Activated naive CD8-positive, alpha-beta T cell treated with anti-CD3 and anti-CD28 coated beads, Interleukin-2, amount 50 U/mL, for 24 hours (primary cell): ENCODE measurements around the gene ROGDI.

Experiments
- ATAC-seq: fragments of 150-1000 bp; cut with Tn5 transposase; one replicate; pipeline ENCODE4 v1.10.0; 2021
- DNase-seq: peaks from one replicate; pipeline ENCODE4 v3.0.0; 2021
- H3K27ac Mint-ChIP-seq: one replicate; pipeline ENCODE4 v1.8.0; 2021; ENCODE audit warnings: mild to moderate bottlenecking, mixed read lengths
- H3K27me3 Mint-ChIP-seq: one replicate; pipeline ENCODE4 v1.8.0; 2021; ENCODE audit warnings: mixed read lengths
- H3K36me3 Mint-ChIP-seq: one replicate; pipeline ENCODE4 v1.8.0; 2021; ENCODE audit warnings: low read depth, mixed read lengths
- H3K4me1 Mint-ChIP-seq: one replicate; pipeline ENCODE4 v1.8.0; 2021; ENCODE audit warnings: mixed read lengths
- H3K4me3 Mint-ChIP-seq: one replicate; pipeline ENCODE4 v1.8.0; 2021; ENCODE audit warnings: mild to moderate bottlenecking, moderate library complexity, mixed read lengths
- H3K9me3 Mint-ChIP-seq: one replicate; pipeline ENCODE4 v1.8.0; 2021; ENCODE audit warnings: mixed read lengths

Gene ROGDI

DNA sequence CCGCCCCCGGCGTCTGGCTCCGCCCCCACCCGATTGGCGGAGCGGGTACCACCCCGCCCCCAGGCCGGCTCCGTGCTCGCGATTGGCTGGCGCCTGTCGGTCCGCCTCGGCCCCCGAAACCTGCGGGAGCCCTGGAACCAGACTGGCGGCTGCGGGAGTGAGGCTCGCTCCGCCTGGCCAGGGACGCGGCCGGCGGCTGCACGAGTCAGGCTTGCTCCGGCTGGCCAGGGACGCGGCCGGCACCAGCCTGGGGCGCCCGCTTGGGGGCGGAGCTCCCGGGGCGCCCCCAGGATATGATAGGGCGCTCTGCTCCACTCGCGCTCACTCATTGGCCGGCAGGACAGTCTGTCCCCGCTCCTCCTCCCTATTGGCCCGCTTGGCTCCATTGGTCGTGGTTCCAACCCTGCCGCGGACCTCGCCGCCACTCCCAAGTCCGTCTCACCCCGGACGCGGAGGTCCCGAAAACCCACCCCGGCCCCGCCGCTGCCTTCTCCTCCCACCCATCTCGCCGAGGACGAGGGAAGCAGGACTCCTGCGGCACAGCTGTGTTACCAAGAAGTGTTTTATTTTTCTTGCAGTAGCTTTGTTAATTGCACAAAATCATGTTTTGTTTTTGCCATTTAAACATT, 340 bp upstream of the ROGDI start:
- peaks cover 19% of the 10 kb centered on the region for H3K36me3 Mint-ChIP-seq
- peak; percentile 98 for ATAC-seq
- H3K4me1 Mint-ChIP-seq = peaks cover 7% of the 10 kb centered on the region
- no peak overlapping the region for H3K27ac Mint-ChIP-seq
- peak; percentile 91 for DNase-seq
- peak overlapping the region; percentile 75 for H3K4me3 Mint-ChIP-seq
- no peaks in the 10 kb centered on the region for H3K9me3 Mint-ChIP-seq
- no peaks in the 10 kb centered on the region for H3K27me3 Mint-ChIP-seq

DNA sequence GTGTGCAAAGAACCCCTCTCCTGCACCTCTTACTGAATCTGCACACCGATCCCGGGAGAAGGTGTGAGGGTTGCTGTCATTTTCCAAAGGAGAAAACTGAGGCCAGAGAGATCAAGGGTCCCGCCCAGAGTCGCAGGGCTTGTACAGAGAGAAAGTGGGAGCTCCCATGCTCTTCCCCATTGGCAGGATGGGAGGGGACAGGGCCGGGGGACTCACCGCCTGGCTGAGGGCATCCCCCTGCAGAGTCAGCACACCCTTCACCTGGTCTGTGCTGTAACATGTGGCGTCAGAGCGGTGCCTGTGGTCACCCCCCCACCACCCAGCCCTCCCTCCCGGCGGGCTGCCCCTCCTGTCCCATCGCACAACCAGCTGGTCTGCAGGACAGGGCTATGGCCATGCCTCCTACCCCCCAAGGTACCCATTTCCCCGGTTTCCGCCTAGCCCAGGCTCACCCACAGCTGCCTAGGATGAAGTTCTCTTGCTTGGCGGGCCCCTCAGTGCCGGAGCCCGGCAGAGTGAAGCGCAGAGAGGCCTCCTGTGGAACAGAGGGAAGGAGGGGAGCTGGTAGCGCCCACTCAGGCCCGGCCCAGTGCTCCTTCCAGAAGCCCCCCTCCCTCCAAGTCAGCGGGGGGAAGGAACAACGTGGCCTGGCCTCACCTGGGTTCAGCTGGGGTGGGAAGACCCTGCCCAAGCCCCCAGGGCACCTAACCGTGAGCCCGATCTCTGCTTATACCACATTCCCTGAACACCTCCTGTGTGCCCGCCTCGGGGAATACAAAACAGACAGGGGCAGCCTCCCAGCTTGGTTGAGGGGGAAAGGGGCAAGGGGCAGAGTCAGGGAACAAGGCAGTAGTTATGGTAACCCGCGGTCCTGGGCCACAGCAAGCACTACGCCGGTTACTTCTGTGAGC, 1.1 kb downstream of the ROGDI start:
- Mint-ChIP-seq H3K27me3 (no peaks in the 10 kb centered on the region), H3K9me3 (no peaks in the 10 kb centered on the region), H3K27ac (no peak overlapping the region), H3K4me3 (peak overlapping the region; percentile 75), H3K36me3 (peaks cover 11% of the 10 kb centered on the region), H3K4me1 (peaks cover 7% of the 10 kb centered on the region)
- DNase-seq (no peak), ATAC-seq (no peak)

DNA sequence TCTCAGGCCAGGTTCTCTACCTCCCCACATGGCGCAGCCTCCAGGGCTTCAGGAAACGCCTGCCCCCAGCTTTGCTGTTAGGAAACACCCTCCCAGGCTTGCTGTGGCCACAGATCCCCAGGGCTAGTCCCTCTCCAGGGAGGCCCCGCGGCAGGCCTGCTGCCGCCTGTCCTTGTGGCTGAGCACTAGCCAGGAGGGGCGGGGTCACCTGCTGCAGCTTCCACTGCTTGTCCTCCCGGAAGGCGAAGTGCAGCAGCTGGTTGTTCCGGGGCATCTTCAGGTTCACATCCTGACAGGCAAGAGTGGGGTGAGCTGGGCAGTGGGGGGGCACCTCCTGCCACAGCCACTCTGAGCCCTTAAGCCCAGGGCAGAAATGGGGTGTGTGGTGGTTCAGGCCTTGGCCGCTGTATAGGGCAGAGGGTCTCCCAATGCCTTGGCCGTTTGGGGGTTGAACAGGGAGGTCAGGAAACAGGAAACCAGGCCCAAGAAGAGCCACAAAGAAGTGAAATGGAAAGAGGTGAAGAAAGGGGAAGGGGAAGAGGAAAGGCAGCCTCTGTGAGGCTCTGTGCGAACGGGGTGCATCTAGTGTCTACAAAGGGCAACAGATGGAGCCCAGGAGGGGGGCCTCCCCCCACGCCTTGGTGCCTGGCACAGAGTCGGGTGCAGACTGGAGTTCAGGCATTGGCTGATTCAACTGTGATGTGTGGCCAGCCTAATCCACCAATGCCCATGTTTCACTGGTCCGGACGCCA, 2.0 kb downstream of the ROGDI start:
- H3K9me3 Mint-ChIP-seq = no peaks in the 10 kb centered on the region
- DNase-seq (no peak), ATAC-seq (no peak)
- peaks cover 10% of the 10 kb centered on the region for H3K36me3 Mint-ChIP-seq
- H3K27ac Mint-ChIP-seq = no peak overlapping the region
- no peaks in the 10 kb centered on the region for H3K27me3 Mint-ChIP-seq
- no peak overlapping the region for H3K4me3 Mint-ChIP-seq
- H3K4me1 Mint-ChIP-seq = peaks cover 7% of the 10 kb centered on the region

DNA sequence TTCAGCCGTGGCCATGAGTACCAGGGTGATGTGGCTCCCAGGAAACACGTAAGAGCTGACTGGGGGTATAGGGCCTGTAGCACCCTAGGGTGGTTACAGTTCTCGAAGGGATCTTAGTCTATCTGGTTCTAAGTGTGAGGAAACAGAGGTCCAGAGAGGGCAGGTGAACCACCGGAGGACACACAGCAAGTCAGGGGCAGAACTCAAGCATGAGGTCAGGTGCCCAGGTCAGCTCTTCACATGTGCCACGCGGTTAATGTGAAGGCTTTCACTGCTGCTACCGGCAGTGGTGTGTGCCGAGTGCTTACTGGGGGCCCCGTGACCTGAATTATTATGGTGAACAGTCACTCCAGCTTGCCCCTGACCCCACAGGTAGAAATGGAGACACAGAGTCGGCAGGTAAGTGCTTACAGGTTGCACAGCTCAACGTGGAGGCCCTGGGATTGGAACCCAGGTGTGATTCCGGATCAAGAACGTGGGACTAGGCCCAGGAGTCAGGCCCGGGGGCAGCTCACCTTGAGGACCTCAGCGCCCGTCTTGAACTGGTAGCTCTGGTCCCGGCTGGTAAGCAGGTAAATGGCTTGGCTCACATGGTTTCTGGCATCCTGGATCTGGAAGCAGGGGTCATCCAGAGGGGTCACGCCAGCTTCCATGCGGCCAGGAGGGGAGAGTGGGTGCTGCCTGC, 3.1 kb downstream of the ROGDI start:
- Mint-ChIP-seq H3K9me3 (no peaks in the 10 kb centered on the region), H3K4me3 (no peak overlapping the region), H3K36me3 (peaks cover 4% of the 10 kb centered on the region), H3K4me1 (peaks cover 7% of the 10 kb centered on the region), H3K27ac (no peak overlapping the region), H3K27me3 (no peaks in the 10 kb centered on the region)
- ATAC-seq (no peak), DNase-seq (no peak)

DNA sequence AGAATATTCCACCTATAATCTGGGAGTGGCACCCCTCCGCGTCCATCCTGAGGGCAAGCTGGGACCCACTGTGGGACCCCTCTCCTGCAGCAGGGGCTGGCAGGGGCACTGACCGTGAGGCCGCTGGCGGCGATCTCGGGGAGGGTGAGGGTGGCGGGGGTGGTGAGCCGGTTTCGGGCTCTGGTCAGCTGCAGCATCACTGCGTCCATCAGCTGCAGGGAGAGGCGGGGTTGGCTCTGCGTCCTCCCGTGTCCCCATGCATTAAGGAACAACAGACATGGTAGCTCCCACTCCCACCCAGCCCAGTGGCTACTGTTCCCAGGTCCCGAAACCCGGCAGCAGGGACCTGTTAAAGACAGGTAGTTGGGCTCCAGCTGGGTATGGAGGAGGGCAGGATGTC, 4.0 kb downstream of the ROGDI start:
- H3K27ac Mint-ChIP-seq = no peak overlapping the region
- H3K36me3 Mint-ChIP-seq = no peaks in the 10 kb centered on the region
- no peaks in the 10 kb centered on the region for H3K9me3 Mint-ChIP-seq

DNA sequence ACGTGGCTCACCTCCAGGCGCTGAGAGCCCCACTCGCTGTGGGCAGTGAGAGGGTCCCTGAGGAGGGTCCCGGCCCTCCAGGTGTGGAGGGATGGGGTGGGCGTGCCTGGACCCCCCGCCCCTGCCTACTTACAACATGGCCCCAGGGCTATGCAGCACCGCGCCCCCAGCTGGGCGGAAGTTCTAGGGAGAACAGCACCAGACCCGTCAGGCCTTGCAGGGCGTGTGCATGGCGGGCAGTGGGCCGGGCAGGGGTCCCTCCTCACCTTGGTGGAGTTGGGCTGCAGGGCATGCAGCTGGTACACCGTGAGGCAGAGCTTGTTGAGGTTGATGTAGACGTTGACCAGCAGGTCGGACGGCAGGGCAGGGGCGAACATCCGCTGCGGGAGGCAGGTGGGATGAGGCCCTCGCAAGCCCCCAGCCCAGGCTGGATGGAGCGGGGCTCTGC, 4.6 kb downstream of the ROGDI start:
- Mint-ChIP-seq H3K36me3 (no peaks in the 10 kb centered on the region), H3K4me3 (no peak overlapping the region), H3K4me1 (peaks cover 7% of the 10 kb centered on the region), H3K27ac (no peak overlapping the region), H3K27me3 (no peaks in the 10 kb centered on the region), H3K9me3 (no peaks in the 10 kb centered on the region)
- ATAC-seq (no peak), DNase-seq (no peak)

More for the DNA sequence above, 4.0 kb downstream of the ROGDI start:
- DNase-seq = no peak
- Mint-ChIP-seq H3K4me1 (peaks cover 7% of the 10 kb centered on the region), H3K4me3 (no peak overlapping the region), H3K27me3 (no peaks in the 10 kb centered on the region)
- no peak for ATAC-seq

DNA sequence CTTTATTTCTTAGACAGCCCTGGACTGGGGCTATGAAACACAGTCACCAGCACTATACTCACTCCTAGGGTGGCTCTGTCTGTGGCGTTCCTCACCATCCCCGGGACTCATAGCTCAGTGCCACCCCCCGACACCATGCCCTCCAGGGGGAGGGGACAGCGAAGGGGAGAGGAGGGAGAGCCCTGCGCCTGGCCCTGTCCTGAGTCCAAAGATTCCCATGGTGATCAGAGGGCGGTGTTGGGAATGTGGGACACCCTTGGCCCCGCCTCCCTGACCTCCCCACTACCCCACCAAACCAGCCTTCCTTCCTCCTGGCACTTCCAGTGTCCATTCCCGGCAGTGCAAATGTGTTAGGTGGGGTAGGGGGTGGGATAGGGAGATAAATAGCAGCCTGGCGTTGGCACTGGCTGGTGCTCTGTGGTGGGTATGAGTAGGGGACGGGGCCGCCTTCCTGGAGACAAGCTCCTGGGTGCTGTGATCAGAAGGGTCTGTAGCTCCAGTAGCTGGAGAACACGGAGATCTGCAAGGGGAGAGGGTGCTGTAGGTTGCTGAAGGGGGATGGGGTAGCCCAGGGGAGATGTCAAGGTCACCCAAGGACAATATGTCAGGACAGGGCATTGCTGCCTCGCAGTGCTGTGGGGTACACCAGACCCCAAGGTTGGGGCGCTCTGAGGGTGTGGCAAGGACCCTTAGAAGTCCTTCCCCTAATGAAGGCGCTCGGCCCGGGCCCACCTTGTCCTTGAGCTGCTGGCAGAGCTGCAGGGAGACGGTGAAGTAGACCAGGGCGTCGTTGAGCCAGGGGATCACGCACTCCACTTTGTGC, 5.2 kb downstream of the ROGDI start:
- DNase-seq (no peak), ATAC-seq (no peak)
- no peak overlapping the region for H3K4me3 Mint-ChIP-seq
- H3K4me1 Mint-ChIP-seq = peaks cover 7% of the 10 kb centered on the region
- no peak overlapping the region for H3K27ac Mint-ChIP-seq
- H3K9me3 Mint-ChIP-seq = no peaks in the 10 kb centered on the region
- H3K36me3 Mint-ChIP-seq = no peaks in the 10 kb centered on the region
- H3K27me3 Mint-ChIP-seq = no peaks in the 10 kb centered on the region

DNA sequence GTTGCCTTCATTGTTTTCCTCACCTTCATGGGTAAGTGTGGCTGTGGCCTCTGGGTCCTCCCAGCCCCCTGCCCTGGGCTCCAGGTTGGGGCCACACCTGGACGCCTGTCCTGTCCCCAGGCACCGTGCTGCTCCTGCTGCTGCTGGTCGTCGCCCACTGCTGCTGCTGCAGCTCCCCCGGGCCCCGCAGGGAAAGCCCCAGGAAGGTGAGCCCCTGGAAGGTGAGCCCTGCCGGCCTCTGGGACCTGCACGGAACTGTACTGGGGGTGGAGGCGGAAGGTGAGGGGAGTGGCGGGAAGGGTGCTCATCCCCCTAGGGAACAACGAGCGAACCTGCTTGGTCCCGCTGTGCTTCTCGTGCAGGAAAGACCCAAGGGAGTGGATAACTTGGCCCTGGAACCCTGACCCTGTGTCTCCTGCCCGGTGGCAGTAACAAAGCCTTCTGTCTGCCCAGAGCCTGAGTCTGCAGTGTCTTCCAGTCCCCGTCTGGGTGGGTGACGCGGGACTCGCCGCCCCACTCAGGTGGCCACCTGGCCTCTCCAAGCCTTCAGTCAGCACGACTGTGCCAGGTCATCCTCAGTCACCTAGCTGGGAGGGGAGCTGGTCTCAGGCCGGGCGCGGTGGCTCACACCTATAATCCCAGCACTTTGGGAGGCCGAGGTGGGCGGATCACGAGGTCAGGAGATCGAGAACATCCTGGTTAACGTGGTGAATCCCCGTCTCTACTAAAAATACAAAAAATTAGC, 6.4 kb downstream of the ROGDI start:
- no peak overlapping the region for H3K27ac Mint-ChIP-seq
- no peaks in the 10 kb centered on the region for H3K27me3 Mint-ChIP-seq
- H3K4me3 Mint-ChIP-seq = no peak overlapping the region
- no peak for DNase-seq
- no peaks in the 10 kb centered on the region for H3K36me3 Mint-ChIP-seq
- peaks cover 7% of the 10 kb centered on the region for H3K4me1 Mint-ChIP-seq
- ATAC-seq = no peak
- H3K9me3 Mint-ChIP-seq = no peaks in the 10 kb centered on the region

DNA sequence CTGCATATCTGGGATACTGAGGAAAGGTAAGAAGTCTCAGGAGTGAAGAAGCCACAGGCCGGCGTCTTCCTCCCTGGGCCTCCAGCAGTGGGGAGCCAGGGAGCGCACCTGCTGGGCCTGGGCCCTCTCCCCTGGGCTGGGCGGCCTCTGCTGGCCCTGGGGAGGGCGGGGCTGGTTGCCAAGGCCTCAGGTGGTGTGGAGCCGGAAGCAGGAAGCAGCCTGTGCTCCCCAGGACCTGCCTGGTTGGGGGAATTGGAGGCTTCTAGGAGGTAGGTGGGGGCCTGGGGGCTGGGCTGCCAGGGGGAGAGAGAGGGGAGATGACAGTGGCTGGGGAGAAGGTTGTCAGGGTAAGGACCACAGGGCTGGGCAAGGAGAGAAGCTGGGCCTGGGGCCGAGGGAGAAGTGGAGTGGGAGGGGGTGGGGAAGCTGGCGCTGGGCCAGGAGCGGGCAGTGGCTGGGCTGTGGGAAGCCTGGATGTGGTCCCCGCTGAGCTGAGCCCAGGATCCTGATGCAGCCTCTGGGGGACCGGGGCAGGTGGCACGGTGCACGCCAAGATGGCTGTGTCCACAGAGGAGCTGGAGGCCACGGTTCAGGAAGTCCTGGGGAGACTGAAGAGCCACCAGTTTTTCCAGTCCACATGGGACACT, 7.1 kb downstream of the ROGDI start, which contains the start of gene SMIM22:
TSS of gene SMIM22 (plus strand) at position 189 of the 647 bp plus-strand sequence. CDS start at position 555, 366 bp downstream.
- ATAC-seq (no peak), DNase-seq (no peak)
- Mint-ChIP-seq H3K27ac (no peak within 1 kb of the TSS), H3K9me3 (no peaks in the 10 kb centered on the region), H3K4me1 (peaks cover 2% of the 10 kb centered on the region), H3K4me3 (no peak within 1 kb of the TSS), H3K27me3 (peaks cover 1% of the 10 kb centered on the region), H3K36me3 (no peaks in the 10 kb centered on the region)

DNA sequence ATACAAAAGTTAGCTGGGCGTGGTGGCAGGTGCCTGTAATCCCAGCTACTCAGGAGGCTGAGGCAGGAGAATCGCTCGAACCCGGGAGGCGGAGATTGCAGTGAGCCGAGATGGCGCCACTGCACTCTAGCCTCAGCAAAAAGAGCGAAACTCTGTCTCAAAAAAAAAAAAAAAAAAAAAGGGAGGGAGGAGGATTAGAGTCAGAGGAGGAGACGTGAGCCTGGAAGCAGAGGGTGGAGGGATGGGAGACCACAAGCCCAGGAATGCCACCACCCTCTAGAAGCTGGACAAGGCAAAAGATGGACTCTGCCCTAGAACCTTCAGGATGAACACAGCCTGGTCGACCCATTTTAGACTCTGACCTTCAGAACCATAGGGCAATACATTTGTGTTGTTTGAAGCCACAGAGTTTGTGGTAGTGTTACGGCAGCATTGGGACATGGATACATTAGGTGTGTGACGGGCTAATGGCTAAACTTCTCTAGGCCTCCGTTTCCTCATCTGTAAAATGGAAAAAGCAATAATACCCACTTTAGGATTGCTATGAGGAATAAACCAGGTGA, 9.4 kb downstream of the ROGDI start:
- peaks cover 1% of the 10 kb centered on the region for H3K27me3 Mint-ChIP-seq
- H3K4me1 Mint-ChIP-seq = no peaks in the 10 kb centered on the region
- H3K36me3 Mint-ChIP-seq = no peaks in the 10 kb centered on the region
- H3K4me3 Mint-ChIP-seq = no peak overlapping the region
- H3K9me3 Mint-ChIP-seq = no peaks in the 10 kb centered on the region
- H3K27ac Mint-ChIP-seq = no peak overlapping the region
- no peak for DNase-seq
- ATAC-seq = no peak

DNA sequence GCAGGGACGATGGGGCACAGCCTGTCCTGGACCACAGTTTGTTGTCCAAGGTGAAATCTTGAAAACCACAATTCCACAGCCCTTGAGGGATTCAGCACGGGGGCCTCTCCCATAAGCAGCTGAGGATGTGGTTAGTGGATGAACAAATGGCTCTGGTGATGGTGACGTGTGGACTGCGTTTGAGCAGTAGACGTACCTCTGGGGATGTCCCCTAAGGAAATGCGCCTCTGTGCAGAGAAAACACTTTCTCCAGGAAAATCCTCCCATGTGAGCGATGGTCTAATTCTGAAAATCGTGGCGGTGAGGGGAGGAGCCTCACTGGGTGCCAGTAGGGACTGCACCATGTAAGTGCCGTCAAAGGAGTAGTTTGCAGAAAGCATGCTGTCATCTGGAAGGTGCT, 11.6 kb downstream of the ROGDI start:
- no peaks in the 10 kb centered on the region for H3K4me1 Mint-ChIP-seq
- H3K36me3 Mint-ChIP-seq = no peaks in the 10 kb centered on the region
- no peak overlapping the region for H3K4me3 Mint-ChIP-seq
- ATAC-seq (no peak), DNase-seq (no peak)
- no peaks in the 10 kb centered on the region for H3K9me3 Mint-ChIP-seq
- no peak overlapping the region for H3K27ac Mint-ChIP-seq
- peaks cover 1% of the 10 kb centered on the region for H3K27me3 Mint-ChIP-seq

DNA sequence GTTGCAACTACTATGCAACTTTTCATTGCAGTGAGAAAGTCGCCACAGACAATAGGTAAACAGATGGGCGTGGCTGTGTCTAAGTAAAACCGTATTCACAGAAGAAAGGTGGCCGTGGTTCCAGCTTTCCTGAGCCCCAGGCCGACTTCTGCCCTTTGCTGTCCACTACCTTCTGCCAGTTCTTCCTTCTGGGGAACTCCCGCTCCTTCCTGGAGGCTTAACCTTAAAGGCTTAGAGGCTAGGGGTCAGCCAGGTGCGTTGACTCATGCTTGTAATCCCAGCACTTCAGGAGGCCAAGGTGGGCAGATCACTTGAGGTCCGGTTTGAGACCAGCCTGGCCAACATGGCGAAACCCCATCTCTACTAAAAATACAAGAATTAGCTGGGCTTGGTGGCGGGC, 12.2 kb downstream of the ROGDI start:
- no peak overlapping the region for H3K4me3 Mint-ChIP-seq
- no peaks in the 10 kb centered on the region for H3K9me3 Mint-ChIP-seq
- H3K4me1 Mint-ChIP-seq = no peaks in the 10 kb centered on the region
- DNase-seq (no peak), ATAC-seq (no peak)
- peaks cover 1% of the 10 kb centered on the region for H3K27me3 Mint-ChIP-seq
- no peaks in the 10 kb centered on the region for H3K36me3 Mint-ChIP-seq
- H3K27ac Mint-ChIP-seq = no peak overlapping the region
